K562 (cell line): Measurements from ENCODE around the gene KIFC3. TPM values are rescaled to one million over a fixed set of nuclear protein-coding genes. Genes with fewer than 3 reads are reported as not detected.

Source experiments
- ASH1L ChIP-seq: fragments of 450-650 bp; IDR thresholded peaks from 2 replicates; pipeline ENCODE4 v1.6.1; 2018; ENCODE audit warnings: borderline replicate concordance, mild to moderate bottlenecking, low read depth; ENCODE audit not compliant: partially characterized antibody
- BRD4 ChIP-seq: fragments of 200-600 bp; sonication (generic); IDR thresholded peaks from 2 replicates; pipeline ENCODE4 v1.6.1; 2017; ENCODE audit warnings: inconsistent platforms
- ERF ChIP-seq: fragments of 450-650 bp; formaldehyde crosslinking; IDR thresholded peaks from 2 replicates; pipeline ENCODE4 v1.4.0; 2020; ENCODE audit warnings: mild to moderate bottlenecking, mixed read lengths
- FOXK1 ChIP-seq: sonication (generic); formaldehyde crosslinking; IDR thresholded peaks from 2 replicates; pipeline ENCODE4 v1.8.0; 2022; ENCODE audit warnings: missing genetic modification reagents, mild to moderate bottlenecking, borderline replicate concordance
- HNRNPL ChIP-seq: fragments of 200-400 bp; formaldehyde crosslinking; IDR thresholded peaks from 2 replicates; pipeline ENCODE4 v1.6.1; 2017; ENCODE audit warnings: low read depth, mild to moderate bottlenecking, low read length
- SMARCA4 ChIP-seq: fragments of 450-650 bp; IDR thresholded peaks from 2 replicates; pipeline ENCODE4 v1.6.1; 2016
- SRSF1 ChIP-seq: fragments of 200-400 bp; formaldehyde crosslinking; IDR thresholded peaks from 2 replicates; pipeline ENCODE4 v1.6.1; 2017; ENCODE audit warnings: mild to moderate bottlenecking, low read depth, low read length, moderate library complexity
- ZKSCAN8 ChIP-seq: fragments of 200-800 bp; sonication (Bioruptor generic); IDR thresholded peaks from 2 replicates; pipeline ENCODE4 v1.6.1; 2016; ENCODE audit warnings: missing genetic modification characterization, missing compliant biosample characterization
- ZNF3 ChIP-seq: fragments of 250-450 bp; sonication (Bioruptor Pico); IDR thresholded peaks from 2 replicates; pipeline ENCODE4 v1.5.0; 2021; ENCODE audit warnings: mild to moderate bottlenecking, moderate library complexity
- ZNF57 ChIP-seq: fragments of 450-650 bp; formaldehyde crosslinking; IDR thresholded peaks from 2 replicates; pipeline ENCODE4 v1.4.0; 2020; ENCODE audit warnings: mild to moderate bottlenecking, moderate library complexity
- ZNF75A ChIP-seq: fragments of 450-650 bp; formaldehyde crosslinking; IDR thresholded peaks from 2 replicates; pipeline ENCODE4 v1.4.0; 2020; ENCODE audit warnings: mild to moderate bottlenecking
- ZNF77 ChIP-seq: fragments of 250-450 bp; sonication (Bioruptor Pico); IDR thresholded peaks from 2 replicates; pipeline ENCODE4 v1.5.0; 2020
- polyA plus RNA-seq, 8 experiments: library from polyadenylated mRNA; depleted of rRNA in 4 of 8; stranded (reverse) in 5 of 8; unstranded in 3 of 8; fragments of >200 nt; fragmentation: Nextera tagmentation in 2 of 8; fragmentation: Illumina TruSeq in 1 of 8; extraction: Ambion mirVana in 2 of 8; extraction: Trizol in 1 of 8; gene quantifications; 2 replicates each; pipeline versions ENCODE4 v1.2.1 to v1.2.3, GENCODE V29; 2011 to 2014; ENCODE audit warnings: inconsistent platforms in 1 of 8, missing spikeins in 1 of 8
- total RNA-seq, 7 experiments: library from RNA; depleted of rRNA in 6 of 7; stranded (reverse); fragments of >200 nt in 6 of 7; fragmentation: Illumina TruSeq in 2 of 7; extraction: Trizol in 2 of 7; gene quantifications; 2 replicates each; pipeline versions ENCODE4 v1.2.1 to v1.2.3, GENCODE V29; 2011 to 2021; ENCODE audit warnings: low replicate concordance in 1 of 7
- TF ChIP-seq, protein P1 (sequence below): fragments of 450-650 bp; IDR thresholded peaks from 2 replicates; pipeline ENCODE4 v1.6.1; 2016; ENCODE audit warnings: mild to moderate bottlenecking, moderate library complexity
- TF ChIP-seq, protein P2 (sequence below): IDR thresholded peaks from 2 replicates; pipeline ENCODE4 v1.6.1; 2012; ENCODE audit warnings: low read depth, low read length, improper control_type of control experiment, borderline replicate concordance

Gene KIFC3
- total and polyA plus RNA-seq, 9 of the 15 experiments (the other 6 are each of a cell fraction or from before 2014, with no cell fraction given) = 0.23 to 105 (median 26.2) TPM

DNA sequence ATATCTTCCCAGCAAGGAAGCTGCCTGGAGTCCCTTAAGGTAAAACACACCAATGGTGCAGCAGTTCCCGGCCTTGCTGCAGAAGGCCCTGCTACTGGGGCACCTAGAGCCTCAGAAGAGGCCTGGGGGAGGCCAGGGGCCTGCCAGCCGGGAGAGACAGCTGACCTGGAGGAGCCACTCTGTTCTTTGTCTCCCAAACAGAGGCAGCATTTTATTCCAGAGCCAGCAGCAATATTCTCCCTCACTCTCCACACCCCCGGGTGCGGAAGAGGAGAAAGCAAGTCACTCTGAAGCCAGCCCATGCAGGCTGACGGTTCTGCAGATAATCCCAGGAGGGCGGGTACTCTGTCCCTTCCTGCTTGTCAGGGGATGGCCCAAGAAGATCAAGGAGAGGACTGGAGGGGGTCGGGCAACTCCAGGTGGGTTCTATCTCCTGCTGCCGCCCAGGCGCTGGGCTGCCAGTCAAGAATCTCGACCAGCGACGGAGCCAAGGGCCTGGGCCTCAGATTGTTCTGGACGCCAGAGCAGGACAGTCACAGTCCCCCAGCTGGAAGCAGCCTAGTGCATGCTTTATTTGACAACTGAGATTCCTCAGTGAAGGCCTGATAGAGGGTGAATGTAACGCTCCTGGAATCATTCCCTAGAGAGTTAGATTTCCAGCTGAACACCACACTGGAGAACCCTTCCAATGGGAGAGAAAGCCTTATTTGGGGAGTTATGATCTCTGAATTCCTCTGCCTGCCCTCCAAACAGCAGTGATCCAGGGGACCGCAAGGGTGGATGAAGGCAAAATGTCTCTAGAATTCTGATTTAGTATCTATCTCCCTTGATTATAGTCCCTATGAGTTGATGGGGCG, 1.1 kb upstream of the KIFC3 start (continued):
- TF ChIP-seq, protein P1, sequence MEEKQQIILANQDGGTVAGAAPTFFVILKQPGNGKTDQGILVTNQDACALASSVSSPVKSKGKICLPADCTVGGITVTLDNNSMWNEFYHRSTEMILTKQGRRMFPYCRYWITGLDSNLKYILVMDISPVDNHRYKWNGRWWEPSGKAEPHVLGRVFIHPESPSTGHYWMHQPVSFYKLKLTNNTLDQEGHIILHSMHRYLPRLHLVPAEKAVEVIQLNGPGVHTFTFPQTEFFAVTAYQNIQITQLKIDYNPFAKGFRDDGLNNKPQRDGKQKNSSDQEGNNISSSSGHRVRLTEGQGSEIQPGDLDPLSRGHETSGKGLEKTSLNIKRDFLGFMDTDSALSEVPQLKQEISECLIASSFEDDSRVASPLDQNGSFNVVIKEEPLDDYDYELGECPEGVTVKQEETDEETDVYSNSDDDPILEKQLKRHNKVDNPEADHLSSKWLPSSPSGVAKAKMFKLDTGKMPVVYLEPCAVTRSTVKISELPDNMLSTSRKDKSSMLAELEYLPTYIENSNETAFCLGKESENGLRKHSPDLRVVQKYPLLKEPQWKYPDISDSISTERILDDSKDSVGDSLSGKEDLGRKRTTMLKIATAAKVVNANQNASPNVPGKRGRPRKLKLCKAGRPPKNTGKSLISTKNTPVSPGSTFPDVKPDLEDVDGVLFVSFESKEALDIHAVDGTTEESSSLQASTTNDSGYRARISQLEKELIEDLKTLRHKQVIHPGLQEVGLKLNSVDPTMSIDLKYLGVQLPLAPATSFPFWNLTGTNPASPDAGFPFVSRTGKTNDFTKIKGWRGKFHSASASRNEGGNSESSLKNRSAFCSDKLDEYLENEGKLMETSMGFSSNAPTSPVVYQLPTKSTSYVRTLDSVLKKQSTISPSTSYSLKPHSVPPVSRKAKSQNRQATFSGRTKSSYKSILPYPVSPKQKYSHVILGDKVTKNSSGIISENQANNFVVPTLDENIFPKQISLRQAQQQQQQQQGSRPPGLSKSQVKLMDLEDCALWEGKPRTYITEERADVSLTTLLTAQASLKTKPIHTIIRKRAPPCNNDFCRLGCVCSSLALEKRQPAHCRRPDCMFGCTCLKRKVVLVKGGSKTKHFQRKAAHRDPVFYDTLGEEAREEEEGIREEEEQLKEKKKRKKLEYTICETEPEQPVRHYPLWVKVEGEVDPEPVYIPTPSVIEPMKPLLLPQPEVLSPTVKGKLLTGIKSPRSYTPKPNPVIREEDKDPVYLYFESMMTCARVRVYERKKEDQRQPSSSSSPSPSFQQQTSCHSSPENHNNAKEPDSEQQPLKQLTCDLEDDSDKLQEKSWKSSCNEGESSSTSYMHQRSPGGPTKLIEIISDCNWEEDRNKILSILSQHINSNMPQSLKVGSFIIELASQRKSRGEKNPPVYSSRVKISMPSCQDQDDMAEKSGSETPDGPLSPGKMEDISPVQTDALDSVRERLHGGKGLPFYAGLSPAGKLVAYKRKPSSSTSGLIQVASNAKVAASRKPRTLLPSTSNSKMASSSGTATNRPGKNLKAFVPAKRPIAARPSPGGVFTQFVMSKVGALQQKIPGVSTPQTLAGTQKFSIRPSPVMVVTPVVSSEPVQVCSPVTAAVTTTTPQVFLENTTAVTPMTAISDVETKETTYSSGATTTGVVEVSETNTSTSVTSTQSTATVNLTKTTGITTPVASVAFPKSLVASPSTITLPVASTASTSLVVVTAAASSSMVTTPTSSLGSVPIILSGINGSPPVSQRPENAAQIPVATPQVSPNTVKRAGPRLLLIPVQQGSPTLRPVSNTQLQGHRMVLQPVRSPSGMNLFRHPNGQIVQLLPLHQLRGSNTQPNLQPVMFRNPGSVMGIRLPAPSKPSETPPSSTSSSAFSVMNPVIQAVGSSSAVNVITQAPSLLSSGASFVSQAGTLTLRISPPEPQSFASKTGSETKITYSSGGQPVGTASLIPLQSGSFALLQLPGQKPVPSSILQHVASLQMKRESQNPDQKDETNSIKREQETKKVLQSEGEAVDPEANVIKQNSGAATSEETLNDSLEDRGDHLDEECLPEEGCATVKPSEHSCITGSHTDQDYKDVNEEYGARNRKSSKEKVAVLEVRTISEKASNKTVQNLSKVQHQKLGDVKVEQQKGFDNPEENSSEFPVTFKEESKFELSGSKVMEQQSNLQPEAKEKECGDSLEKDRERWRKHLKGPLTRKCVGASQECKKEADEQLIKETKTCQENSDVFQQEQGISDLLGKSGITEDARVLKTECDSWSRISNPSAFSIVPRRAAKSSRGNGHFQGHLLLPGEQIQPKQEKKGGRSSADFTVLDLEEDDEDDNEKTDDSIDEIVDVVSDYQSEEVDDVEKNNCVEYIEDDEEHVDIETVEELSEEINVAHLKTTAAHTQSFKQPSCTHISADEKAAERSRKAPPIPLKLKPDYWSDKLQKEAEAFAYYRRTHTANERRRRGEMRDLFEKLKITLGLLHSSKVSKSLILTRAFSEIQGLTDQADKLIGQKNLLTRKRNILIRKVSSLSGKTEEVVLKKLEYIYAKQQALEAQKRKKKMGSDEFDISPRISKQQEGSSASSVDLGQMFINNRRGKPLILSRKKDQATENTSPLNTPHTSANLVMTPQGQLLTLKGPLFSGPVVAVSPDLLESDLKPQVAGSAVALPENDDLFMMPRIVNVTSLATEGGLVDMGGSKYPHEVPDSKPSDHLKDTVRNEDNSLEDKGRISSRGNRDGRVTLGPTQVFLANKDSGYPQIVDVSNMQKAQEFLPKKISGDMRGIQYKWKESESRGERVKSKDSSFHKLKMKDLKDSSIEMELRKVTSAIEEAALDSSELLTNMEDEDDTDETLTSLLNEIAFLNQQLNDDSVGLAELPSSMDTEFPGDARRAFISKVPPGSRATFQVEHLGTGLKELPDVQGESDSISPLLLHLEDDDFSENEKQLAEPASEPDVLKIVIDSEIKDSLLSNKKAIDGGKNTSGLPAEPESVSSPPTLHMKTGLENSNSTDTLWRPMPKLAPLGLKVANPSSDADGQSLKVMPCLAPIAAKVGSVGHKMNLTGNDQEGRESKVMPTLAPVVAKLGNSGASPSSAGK = no peak
- TF ChIP-seq SRSF1 (no peak), ASH1L (no peak), ZNF3 (CRISPR knock-in tag) (no peak), HNRNPL (no peak), ZNF77 (CRISPR knock-in tag) (no peak), BRD4 (peak; percentile 29; the same call in 1 of the 2 replicates), FOXK1 (CRISPR knock-in tag) (no peak; the same call in 1 of the 2 replicates), SMARCA4 (no peak), ZKSCAN8 (CRISPR knock-in tag) (no peak), ZNF57 (CRISPR knock-in tag) (no peak), ZNF75A (no peak), ERF (CRISPR knock-in tag) (no peak; the same call in 1 of the 2 replicates)
- TF ChIP-seq, protein P2, sequence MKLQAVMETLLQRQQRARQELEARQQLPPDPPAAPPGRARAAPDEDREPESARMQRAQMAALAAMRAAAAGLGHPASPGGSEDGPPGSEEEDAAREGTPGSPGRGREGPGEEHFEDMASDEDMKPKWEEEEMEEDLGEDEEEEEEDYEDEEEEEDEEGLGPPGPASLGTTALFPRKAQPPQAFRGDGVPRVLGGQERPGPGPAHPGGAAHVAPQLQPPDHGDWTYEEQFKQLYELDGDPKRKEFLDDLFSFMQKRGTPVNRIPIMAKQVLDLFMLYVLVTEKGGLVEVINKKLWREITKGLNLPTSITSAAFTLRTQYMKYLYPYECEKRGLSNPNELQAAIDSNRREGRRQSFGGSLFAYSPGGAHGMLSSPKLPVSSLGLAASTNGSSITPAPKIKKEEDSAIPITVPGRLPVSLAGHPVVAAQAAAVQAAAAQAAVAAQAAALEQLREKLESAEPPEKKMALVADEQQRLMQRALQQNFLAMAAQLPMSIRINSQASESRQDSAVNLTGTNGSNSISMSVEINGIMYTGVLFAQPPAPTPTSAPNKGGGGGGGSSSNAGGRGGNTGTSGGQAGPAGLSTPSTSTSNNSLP = no peak
